Measurements from ENCODE around the gene SKI. TPM values are rescaled to one million over a fixed set of nuclear protein-coding genes. Genes with fewer than 3 reads are reported as not detected.
"Not testable (repeated sequence)": the region's sequence is repeated elsewhere in the genome, so short reads cannot be mapped to it uniquely, and the experiment has no call there.

SKI gene
- total RNA-seq, 2 experiments from 2014 or later, result 286 to 324 TPM

DNA sequence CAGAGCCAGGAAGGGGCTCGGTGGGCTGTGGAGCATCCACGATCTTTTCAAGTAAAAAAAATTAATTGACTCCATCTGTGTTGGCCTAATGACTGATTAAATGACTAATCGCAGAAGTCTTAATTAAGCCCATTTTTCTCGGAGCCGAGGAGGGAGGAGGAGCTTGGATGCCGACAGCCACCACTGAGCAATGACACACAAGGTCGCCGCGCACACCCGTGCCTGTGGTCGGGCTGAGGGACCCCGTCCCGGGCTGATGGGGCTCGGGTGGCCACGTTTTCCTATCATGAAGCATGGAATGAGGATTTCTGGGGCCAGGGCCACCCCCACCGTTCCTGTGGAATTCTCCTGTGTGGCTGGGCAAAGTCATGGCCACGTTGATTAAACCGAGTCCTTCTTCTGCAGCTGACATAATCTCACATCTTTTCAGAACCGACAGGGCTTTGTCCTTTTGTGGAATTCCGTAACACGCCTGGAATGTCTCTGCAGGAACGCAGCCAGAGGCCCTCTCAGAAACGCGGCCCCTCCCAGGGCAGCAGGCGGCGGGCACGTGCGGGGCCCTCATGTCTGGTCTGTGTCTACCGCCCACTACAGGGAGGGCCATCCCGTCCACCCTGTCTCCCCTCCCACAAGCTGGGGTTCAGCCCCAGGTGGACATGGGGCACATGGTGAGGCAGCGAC lies 102.5 kb downstream of the SKI start:
- intact Hi-C loops (cut with DNase I, micrococcal nuclease), result no loop called here
- DNase-seq (no peak), ATAC-seq (ENCODE audit: poor library complexity) (no peak)
- no peaks in the 10 kb centered on the region for H3K4me1 ChIP-seq (ENCODE audit: insufficient read depth, low read length)
- no peaks in the 10 kb centered on the region for H3K9me3 ChIP-seq (ENCODE audit: control insufficient read depth in 1 of 2, insufficient read depth in 1 of 2, low read length in 2 of 2)
- no peak overlapping the region for H3K27ac Mint-ChIP-seq
- no peak overlapping the region for H3K4me3 Mint-ChIP-seq
- no peak overlapping the region for H3K4me3 ChIP-seq (ENCODE audit: low read length)
- H3K9me3 Mint-ChIP-seq, result no peaks in the 10 kb centered on the region
- ChIA-PET POLR2A (no interaction called here), CTCF (no interaction called here)
- no peaks in the 10 kb centered on the region for H3K36me3 ChIP-seq (ENCODE audit: insufficient read depth, low read length)
- peaks cover 5% of the 10 kb centered on the region for H3K4me1 Mint-ChIP-seq (ENCODE audit: low read depth)
- no peaks in the 10 kb centered on the region for H3K27me3 Mint-ChIP-seq
- no peaks in the 10 kb centered on the region for H3K36me3 Mint-ChIP-seq (ENCODE audit: low read depth)
- no peak for TF ChIP-seq CTCF (IDR thresholded peaks at IDR 0.05)
- no peak overlapping the region for H3K27ac ChIP-seq (ENCODE audit: low read depth in 1 of 2, low read length in 2 of 2)
- H3K27me3 ChIP-seq (ENCODE audit: control insufficient read depth in 1 of 2, insufficient read depth in 2 of 2, low read length in 2 of 2), result no peaks in the 10 kb centered on the region

DNA sequence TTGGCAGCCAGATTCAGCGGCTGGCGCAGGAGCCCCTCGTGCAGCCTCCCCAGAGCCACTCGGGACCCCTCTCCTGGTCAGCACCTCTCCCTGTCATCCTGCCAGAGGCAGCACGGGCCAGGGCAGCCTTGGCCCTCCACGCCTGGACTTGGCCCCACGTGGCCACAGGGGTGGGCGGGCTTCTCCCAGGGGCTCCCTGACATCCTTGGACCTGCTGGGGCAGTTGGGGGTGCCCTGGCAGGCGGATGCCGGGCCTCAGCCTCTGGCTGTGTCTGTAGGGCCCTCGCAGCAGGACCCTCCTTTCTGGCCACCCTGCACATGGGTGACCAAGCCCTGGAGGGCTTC lies 103.1 kb downstream of the SKI start:
- H3K4me3 ChIP-seq (ENCODE audit: low read length), result no peak overlapping the region
- no peak overlapping the region for H3K27ac ChIP-seq (ENCODE audit: low read depth in 1 of 2, low read length in 2 of 2)
- peaks cover 5% of the 10 kb centered on the region for H3K4me1 Mint-ChIP-seq (ENCODE audit: low read depth)
- no peak overlapping the region for H3K27ac Mint-ChIP-seq
- ChIA-PET CTCF (no interaction called here), POLR2A (no interaction called here)
- no peaks in the 10 kb centered on the region for H3K36me3 Mint-ChIP-seq (ENCODE audit: low read depth)
- H3K4me1 ChIP-seq (ENCODE audit: insufficient read depth, low read length), result no peaks in the 10 kb centered on the region
- H3K27me3 Mint-ChIP-seq, result no peaks in the 10 kb centered on the region
- H3K9me3 ChIP-seq (ENCODE audit: control insufficient read depth in 1 of 2, insufficient read depth in 1 of 2, low read length in 2 of 2), result no peaks in the 10 kb centered on the region
- no peak overlapping the region for H3K4me3 Mint-ChIP-seq
- intact Hi-C loops (cut with DNase I, micrococcal nuclease), result no loop called here
- no peak for TF ChIP-seq CTCF (IDR thresholded peaks at IDR 0.05)
- no peaks in the 10 kb centered on the region for H3K9me3 Mint-ChIP-seq
- ATAC-seq (ENCODE audit: poor library complexity) (no peak), DNase-seq (no peak)
- H3K27me3 ChIP-seq (ENCODE audit: control insufficient read depth in 1 of 2, insufficient read depth in 2 of 2, low read length in 2 of 2), result no peaks in the 10 kb centered on the region
- no peaks in the 10 kb centered on the region for H3K36me3 ChIP-seq (ENCODE audit: insufficient read depth, low read length)

DNA sequence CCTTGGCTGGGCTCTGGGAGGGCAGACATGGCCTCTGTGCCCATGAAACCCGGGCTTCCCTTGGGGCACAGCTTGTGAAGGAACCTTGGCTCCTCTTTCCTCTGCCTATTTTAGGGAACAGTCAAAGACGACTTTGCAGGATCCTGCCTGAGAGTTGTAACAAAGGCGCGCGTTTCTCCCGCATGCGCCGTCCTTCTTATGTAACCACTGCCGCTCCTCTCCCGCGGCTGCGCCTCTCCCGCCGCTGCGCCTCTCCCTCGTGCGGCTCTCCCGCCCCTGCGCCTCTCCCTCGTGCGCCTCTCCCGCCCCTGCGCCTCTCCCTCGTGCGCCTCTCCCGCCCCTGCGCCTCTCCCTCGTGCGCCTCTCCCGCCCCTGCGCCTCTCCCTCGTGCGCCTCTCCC lies 103.5 kb downstream of the SKI start:
- DNase-seq; H3K9me3 ChIP-seq (ENCODE audit: control insufficient read depth in 1 of 2, insufficient read depth in 1 of 2, low read length in 2 of 2); POLR2A ChIA-PET; ATAC-seq (ENCODE audit: poor library complexity); intact Hi-C loops (cut with DNase I, micrococcal nuclease); H3K36me3 ChIP-seq (ENCODE audit: insufficient read depth, low read length); H3K4me3 Mint-ChIP-seq; H3K4me1 ChIP-seq (ENCODE audit: insufficient read depth, low read length); H3K27me3 Mint-ChIP-seq; CTCF ChIA-PET; H3K9me3 Mint-ChIP-seq; H3K4me1 Mint-ChIP-seq (ENCODE audit: low read depth); H3K27me3 ChIP-seq (ENCODE audit: control insufficient read depth in 1 of 2, insufficient read depth in 2 of 2, low read length in 2 of 2); H3K4me3 ChIP-seq (ENCODE audit: low read length); H3K27ac ChIP-seq (ENCODE audit: low read depth in 1 of 2, low read length in 2 of 2); H3K36me3 Mint-ChIP-seq (ENCODE audit: low read depth); H3K27ac Mint-ChIP-seq: not testable (repeated sequence)

DNA sequence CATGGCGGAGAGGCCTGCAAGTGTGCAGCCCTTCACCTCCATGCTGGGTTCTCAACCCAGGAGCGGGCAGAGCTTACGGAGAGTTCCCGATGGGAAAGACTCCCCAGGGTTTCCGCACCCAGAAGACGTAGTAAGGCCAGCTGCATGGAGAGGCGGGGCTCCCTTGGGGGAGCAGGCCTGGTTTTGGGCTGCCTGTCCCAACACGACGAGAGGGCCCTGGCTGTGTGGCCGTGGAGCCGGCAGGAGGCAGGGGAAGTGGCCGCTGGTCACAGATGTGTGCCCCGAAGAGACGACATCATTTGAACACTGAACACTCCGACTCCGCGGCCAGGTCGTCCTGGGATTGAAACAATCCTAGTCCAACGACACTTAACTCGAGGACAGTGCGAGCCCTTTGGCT lies 106.2 kb downstream of the SKI start:
- intact Hi-C loops (cut with DNase I, micrococcal nuclease), result no loop called here
- no peak for ATAC-seq (ENCODE audit: poor library complexity)
- TF ChIP-seq CTCF (IDR thresholded peaks at IDR 0.05), result no peak
- no peaks in the 10 kb centered on the region for H3K36me3 Mint-ChIP-seq (ENCODE audit: low read depth)
- H3K27ac Mint-ChIP-seq, result no peak overlapping the region
- DNase-seq, result no peak
- Histone ChIP-seq H3K4me1 (ENCODE audit: insufficient read depth, low read length) (no peaks in the 10 kb centered on the region), H3K27ac (ENCODE audit: low read depth in 1 of 2, low read length in 2 of 2) (no peak overlapping the region), H3K4me3 (ENCODE audit: low read length) (no peak overlapping the region), H3K36me3 (ENCODE audit: insufficient read depth, low read length) (no peaks in the 10 kb centered on the region), H3K9me3 (ENCODE audit: control insufficient read depth in 1 of 2, insufficient read depth in 1 of 2, low read length in 2 of 2) (no peaks in the 10 kb centered on the region), H3K27me3 (ENCODE audit: control insufficient read depth in 1 of 2, insufficient read depth in 2 of 2, low read length in 2 of 2) (no peaks in the 10 kb centered on the region)
- H3K9me3 Mint-ChIP-seq, result no peaks in the 10 kb centered on the region
- CTCF ChIA-PET, result no interaction called here
- POLR2A ChIA-PET, result no interaction called here
- no peaks in the 10 kb centered on the region for H3K4me1 Mint-ChIP-seq (ENCODE audit: low read depth)
- H3K4me3 Mint-ChIP-seq, result no peak overlapping the region
- no peaks in the 10 kb centered on the region for H3K27me3 Mint-ChIP-seq

All from CD4-positive, alpha-beta T cell (primary cell).